Sciatic nerve (tissue), 2 donors: ENCODE measurements around the gene TOMM7. TPM values are rescaled to one million over a fixed set of nuclear protein-coding genes. Genes with fewer than 3 reads are reported as not detected.
"Not testable (repeated sequence)": the region's sequence is repeated elsewhere in the genome, so short reads cannot be mapped to it uniquely, and the experiment has no call there.

Source experiments
- ATAC-seq: fragments of 200-7000 bp; cut with Tn5 transposase; one replicate; pipeline ENCODE4 v1.9.1; 2020; ENCODE audit warnings: mild to moderate bottlenecking, moderate library complexity
- DNase-seq: peaks from one replicate; pipeline ENCODE4 v3.0.0-alpha.2; 2020; ENCODE audit warnings: low spot score
- intact Hi-C: fragments of 100-400 bp; cut with DNase I; formaldehyde crosslinking; loops from one replicate; pipeline ENCODE4 v1.14.2; 2022
- total RNA-seq: library from RNA; stranded (reverse); fragmentation: NEBNext Ultra II Directional; extraction: Animal tissue kit (Norgen Biotek cat#: 25700); gene quantifications from one replicate; pipeline ENCODE4 v1.2.1, GENCODE V29; 2021
- donor health status: DM: no; HTN: no; CAD: no.
- donor health status: DM: no; HTN: no; CAD: no.

Gene TOMM7
- total RNA-seq, 1 donor from 2014 or later = 322 TPM

DNA sequence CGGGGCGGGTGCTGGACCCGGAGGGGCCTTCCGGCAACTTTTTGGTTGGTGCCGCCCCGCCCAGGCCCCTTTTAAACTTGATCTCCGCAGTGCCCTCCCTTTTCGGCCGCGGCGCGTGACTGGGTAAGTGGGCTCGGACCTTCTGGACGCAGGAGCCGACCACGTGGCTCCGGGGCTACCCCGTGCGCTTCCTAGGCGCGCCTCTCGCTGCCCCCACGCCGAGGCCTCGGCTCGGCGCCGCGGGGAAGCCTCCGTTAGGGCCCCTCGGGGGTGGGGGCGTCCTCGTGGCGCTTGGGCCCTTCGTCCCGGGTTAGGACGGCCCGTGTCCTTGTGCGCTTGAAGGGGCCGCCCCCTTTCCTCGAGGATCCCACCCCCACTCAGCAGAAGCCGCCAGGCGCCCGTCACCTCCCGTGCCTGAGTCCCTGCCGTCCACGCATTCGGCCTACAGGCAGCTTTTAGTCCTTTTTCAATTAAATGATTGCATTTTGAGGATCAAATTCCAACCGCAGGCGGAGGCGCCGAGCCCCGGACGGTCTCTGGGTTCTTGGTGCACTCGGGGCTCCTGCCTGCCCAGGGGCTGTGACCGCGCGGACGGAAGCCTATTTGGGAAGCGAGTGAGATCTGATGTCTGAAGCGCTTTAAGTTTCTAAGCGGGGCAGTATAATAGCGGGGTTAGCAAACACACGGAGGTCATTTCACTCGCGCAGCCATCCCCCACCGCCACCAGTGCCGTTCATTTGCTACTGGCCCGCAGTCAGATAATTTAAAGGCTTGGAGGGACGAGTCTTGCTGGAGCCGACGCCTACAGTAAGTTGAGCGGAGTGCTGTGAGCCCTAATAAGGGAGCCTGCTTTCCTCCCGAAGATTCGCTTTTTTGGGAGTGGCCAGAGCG lies 31.8 kb upstream of the TOMM7 start:
- ATAC-seq = peak; percentile 95
- DNase-seq = peak; percentile 95
- intact Hi-C loops = no loop called here

DNA sequence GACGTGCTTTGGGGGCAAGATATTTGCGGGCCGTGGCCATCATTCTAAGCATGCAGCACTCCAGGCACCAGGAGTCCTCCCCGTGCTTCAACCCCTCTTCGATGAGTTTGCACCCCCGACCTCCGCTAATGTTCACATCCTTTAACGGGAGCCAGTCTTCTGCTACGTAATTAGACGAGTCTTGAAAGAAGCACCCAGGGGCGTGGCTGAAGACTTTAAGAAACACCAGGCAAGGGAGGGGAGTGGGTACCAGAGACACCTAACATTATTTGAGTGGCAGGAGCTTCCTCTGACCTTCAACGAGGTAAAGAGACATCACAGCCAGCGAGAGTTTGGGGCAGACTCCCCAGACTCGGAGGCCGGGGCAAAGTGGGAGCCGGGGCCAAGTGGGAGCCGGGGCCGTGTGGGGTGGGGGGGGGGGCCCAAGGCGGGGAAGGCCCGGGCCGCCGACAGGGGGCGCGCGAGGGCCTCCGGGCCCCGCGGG lies 31.1 kb upstream of the TOMM7 start:
- ATAC-seq = peak; percentile 5
- intact Hi-C loops = no loop called here
- peak; percentile 62 for DNase-seq

DNA sequence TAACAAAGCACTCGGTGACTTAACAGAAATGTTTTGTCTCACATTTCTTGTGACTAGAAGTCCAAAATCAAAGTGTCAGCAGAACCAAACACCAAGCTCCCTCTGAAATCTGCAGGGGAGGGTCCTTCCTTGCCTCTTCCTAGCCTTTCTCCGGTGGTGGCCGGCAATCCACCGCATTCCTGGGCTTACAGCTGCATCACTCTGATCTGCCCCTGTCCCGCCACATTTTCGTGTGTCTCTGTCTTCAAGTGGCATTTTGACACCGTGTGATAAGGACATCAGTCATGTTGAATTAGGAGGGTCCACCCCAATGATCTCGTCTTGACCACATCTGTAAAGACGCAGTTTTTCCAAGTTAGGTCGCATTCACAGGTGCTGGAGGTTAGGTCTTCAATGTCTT lies 30.5 kb upstream of the TOMM7 start:
- ATAC-seq (no peak), DNase-seq (no peak)
- intact Hi-C loops = no loop called here

DNA sequence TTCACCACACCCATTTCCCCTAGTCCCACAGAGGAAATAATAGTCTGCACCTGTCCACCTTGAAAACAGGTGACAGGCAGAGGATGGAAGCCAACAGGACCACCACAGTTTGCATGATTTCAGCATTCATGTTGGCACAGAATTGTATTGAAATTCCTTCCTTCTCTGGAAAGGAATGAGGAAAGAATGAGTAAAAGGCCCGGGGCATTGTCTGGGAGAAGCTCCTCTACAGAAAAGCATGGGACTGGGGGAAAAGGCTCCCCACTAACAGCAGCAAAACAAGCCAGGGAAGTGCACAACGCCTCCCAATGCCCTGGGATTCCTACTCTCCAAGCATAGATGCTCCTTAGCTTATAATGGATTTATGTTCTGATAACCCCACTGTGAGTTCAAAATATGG lies 28.5 kb upstream of the TOMM7 start:
- ATAC-seq (no peak), DNase-seq (no peak)
- intact Hi-C loops = no loop called here

DNA sequence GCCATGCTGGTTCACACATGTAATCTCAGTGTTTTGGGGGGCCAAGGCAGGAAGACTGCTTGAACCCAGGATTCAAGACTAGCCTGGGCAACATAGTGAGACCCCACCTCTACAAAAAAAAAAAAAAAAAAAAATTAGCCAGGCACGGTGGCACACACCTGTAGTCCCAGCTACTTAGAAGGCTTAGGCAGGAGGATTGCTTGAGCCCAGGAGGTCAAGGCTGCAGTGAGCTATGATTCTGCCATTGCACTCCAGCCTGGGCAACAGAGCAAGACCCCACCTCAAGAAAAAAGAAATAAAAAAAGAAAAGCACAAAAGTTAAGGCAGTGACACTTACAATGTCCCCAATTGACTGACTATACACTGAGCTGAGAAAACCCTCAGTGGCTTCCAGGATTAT lies 27.7 kb upstream of the TOMM7 start:
- ATAC-seq, intact Hi-C loops, DNase-seq: not testable (repeated sequence)

DNA sequence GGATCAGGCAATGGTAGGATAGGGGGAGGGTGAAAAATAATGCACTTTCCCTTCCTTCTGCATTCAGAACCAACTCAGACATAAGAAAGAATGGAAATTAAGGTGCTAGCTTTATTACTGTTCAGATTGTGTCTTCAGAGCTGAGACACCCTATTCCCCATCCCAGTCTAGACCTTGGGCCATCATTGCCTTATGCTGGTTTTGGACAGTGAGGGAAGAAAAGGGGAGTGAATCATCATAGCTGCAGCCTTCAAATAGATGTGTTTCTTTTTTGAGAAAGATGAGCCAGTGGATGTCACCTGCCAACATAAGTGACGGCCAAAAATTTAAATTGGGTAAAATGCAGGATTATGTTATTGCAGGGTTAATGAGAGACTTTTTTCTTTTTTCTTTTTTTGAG lies 27.0 kb upstream of the TOMM7 start:
- intact Hi-C loops = no loop called here
- DNase-seq (no peak), ATAC-seq (no peak)

DNA sequence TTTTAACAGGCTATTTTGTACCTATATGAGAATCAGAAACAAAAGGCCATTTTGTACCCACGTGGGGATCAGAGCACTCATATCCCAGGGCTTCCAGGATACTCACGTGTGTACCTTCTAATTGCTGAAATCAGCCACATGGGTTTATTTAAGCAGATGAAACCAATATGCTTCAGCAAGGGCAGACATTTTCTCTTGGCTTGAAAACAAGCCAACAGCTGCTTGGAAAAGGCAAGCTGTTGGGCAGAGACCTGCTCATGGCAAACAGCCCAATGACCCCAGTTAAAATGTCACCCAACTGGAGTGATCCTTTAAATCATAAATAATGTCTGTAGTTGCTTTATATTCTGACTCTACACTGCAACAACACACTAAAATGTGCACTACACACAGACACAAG lies 26.5 kb upstream of the TOMM7 start:
- DNase-seq (no peak), ATAC-seq (no peak)
- intact Hi-C loops = no loop called here

DNA sequence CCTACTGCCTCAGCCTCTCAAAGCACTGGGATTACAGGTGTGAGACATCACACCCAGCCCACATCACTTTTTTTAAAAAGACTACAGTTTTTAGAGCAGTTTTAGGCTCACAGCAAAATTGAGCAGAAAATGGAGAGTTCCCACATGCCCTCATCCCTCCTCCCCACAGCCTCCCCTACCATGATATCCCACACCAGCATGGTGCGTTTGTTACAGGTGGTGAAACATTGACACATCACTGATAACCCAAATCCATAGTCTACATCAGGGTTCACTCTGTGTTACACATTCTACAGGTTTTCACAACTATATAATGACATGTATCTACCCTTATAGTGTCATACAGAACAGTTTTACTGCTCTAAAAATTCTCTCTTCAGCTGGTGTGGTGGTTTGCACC lies 24.3 kb upstream of the TOMM7 start:
- no peak for ATAC-seq
- intact Hi-C loops = no loop called here
- DNase-seq = no peak

DNA sequence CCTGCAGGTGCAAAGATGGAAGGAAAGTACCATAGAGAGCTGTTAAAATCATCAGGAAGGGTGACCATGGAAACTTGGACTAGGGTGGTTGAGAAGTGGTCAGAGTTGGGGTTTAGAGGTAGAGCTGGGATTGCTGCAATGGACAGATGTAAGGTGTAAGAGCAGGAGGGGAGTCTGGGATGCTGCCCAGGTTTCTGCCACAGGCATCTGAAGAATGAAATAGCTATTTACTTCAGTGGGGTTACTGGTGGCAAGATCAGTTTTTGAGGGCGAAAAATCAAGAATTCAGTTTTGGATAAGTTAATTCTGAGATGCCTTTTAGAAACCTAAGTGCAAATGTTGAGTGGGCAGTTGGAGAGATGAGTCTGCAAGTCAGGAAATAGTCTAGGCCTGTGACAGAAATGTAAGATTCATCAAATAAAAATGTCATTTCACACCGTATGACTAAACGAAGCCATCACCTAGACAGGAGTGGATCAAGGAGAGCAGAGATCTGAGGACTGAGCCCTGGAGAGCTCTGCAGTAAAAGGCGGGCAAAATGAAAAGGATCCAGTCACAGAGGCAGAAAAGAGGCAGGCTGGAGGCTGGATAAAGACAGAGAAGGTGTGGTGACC lies 22.7 kb upstream of the TOMM7 start:
- intact Hi-C loops = no loop called here
- DNase-seq = no peak

DNA sequence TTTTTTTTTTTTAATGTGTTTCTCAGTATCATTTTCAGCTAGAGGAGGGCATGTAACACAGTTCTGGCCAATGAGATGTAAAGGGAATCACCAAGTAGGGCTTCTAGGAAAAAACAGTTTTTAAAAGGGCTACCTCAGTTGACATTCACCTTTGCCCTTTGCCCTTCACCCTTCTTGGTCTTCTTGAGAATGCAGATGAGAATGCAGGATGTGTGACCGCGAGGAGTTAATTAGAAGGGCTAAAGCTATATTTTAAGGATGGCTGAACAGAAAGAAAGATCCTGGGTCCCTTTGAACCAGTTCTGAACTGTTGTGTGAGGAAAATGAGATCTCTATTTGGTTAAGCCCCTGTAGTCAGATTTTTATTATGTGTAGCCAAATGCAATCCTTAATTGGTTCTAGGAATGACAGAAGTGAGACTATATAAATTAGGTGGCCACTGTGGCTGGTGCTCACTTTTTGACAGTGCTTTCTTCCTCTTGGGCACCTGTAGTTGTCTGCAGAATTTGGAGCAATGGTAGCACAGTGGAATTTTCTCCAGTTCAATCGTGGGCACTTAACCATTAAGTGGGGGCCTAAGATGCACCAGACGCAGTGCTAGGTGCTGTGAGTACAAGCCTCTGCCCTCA lies 21.1 kb upstream of the TOMM7 start:
- DNase-seq (no peak), ATAC-seq (no peak)
- intact Hi-C loops = no loop called here

More for the DNA sequence above, 22.7 kb upstream of the TOMM7 start:
- ATAC-seq = no peak

DNA sequence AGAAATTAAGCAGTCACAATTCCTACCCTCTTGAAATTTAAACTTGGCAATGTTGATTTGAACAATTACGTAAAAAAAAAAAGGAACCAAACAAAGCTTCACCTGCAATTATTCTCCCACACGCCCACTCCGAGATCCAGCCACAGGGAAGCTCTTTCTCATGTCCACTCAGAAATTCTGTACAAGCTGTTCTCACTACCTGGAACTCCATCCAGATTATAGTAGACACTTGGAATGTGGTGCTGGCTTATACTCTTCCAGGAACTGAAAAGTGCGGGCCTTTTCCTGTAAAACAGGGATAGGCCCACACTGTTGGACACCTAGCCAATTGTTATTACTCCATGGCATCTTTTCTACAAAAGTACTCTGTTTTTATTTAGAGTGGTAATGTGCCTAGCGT lies 20.3 kb upstream of the TOMM7 start:
- ATAC-seq = no peak
- no peak for DNase-seq
- intact Hi-C loops = no loop called here

DNA sequence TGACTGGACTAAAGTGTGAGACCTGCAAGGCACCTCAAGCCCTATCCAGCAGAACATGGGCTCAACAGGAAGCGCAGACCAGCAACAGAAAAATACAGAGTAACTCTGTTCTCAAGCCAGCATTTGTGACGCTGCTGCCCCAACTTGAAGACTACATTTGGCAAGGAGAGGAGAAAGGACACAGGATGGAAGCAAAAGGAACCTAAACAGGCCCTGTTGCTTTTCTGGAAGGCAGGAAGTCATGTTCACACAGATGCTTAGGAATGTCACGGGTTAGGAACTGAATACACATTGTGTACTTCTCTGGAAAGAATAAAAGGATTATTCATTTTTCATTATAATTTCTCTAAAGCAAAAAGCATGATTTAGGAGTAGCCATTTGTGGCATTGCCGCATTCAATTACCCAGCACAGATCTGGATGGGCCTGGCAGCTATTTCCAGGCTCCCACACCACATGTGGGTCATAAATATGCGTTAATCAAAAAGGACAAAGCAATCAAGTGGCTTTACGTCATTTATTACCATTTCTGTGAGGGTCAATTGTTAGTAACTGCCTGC lies 19.8 kb upstream of the TOMM7 start:
- no peak for DNase-seq
- peak; percentile 82 for ATAC-seq
- intact Hi-C loops = no loop called here

DNA sequence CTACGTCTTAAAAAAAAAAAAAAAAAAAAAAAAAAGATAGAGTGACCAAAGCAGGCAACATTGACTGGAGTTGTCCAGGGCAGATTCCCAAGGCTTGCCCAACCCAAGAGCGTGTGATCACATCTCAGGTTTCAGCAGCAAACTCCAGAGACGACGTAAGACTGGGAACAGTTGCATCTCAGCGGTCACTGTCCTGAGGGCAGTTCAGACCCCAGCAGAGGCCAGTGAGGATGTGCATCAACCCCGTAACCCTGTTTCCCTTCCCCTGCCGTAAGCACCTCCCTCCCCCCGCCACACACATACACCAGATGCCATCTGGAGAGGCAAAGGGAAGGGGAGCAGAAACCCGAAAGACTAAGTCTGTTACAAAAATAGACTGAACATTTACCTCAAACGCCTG lies 19.3 kb upstream of the TOMM7 start:
- DNase-seq (no peak), ATAC-seq (peak; percentile 90)
- intact Hi-C loops = no loop called here

DNA sequence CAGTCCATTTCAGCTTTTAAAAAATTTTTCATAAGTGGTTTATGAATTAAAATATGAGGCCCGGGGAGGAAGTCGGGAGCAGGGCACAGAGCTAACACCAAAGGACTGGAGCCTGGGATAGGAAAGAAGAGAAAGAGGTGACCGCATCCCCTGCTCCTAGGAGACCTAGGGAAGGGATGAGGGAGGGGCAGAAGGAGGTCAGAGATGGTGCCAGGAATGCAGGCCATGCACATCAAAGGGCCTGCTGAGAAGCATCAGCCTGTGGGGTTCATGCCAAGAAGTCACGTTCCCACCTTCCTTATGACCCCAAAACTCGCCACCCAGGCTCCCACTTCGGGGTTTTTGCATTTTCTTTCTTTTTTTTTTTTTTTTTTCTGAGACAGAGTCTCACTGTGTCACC lies 14.7 kb upstream of the TOMM7 start:
- intact Hi-C loops = no loop called here

DNA sequence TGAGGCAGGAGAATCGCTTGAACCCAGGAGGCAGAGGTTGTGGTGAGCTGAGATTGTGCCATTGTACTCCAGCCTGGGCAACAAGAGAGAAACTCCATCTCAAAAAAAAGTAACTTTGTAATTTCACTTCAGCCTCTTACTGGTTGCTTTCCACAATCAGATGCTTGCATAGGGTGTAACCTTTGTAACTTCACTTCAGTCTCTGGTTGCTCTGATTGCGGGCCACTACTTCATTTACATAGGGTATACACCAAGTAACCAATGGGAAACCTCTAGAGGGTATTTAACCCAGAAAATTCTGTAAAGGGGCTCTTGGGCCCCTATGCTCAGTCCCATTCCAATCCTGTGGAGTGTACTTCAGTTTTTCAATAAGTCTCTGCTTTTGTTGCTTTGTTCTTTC lies 13.9 kb upstream of the TOMM7 start:
- DNase-seq, ATAC-seq, intact Hi-C loops: not testable (repeated sequence)

More for the DNA sequence above, 14.7 kb upstream of the TOMM7 start:
- ATAC-seq (no peak), DNase-seq (no peak)

DNA sequence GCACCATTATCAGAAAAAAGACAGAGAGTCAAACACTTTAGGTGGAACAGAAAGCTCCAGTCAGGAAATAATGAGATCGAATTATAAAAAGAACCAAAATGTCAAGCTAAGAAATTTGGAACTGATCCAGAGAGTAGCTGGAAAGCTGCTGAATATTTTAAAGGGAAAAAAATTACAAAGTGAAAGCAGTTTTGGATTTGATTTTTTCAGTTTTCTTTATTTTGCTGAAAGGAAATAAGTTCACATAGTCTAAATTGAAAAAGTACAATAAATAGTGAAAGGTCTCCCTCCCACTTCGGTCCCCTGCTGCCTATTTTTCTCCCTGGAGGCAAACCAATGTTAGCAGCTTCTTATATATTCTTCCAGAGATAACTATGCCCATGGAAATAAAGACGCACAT lies 11.3 kb upstream of the TOMM7 start:
- no peak for DNase-seq
- no peak for ATAC-seq
- intact Hi-C loops = no loop called here

DNA sequence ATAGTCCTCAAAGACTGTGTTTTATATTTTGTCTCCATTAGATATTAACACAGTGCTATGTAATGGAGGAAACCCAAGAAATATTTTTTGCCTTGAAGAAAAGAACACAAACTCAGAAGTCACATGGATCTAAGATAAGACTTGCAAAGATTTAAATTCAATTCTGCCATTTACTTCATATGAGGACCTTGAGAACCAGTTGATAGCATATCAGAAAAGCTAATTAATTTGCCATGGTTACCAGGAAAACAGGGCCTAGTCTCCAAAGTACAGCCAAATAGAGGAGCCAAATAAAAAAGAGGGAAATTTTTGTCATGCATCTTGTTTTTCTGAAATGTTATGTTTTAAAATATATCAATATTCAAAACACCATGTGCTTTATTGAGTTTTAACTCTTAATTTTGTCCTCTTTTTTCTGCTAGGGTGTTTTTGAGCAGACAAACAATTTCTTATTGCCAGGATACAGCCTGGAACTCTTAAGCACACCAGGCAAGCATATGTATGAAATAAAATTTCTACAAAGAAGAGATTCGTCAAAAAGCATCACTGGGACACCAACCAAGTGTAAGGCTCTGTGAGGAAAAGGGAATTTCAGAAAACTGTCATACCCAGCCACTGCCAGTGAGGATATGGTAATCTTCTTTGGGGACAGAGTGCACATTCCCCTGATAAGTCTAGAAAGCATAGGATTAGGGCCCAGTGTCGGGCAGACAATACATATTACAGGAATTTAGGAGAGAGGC lies 10.6 kb upstream of the TOMM7 start:
- no peak for DNase-seq

DNA sequence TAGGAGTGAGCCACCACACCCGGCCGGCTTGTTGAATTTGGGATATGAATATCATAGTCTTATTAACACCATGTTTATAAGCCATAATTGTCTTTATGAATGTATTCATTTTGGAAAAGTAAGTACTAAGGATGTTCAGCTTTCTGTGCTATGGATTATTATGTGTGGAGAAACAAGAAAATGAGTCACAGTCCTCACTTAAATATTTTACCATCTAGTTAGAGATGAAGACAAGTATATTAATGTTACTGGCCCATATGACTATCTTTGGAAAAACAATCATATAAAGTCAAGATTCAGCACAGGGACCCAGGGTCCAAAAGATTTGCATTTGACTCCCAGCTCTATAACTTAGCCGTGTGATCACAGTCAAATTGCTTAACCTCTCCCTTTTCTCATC lies 9.8 kb upstream of the TOMM7 start:
- DNase-seq = no peak
- no peak for ATAC-seq
- intact Hi-C loops = no loop called here

More for the DNA sequence above, 10.6 kb upstream of the TOMM7 start:
- intact Hi-C loops = no loop called here
- ATAC-seq = no peak
